HG02885 (cell line): ENCODE measurements around the gene ATN1.

ENCODE experiments used
- ATAC-seq: cut with Tn5 transposase; IDR thresholded peaks from one replicate; pipeline ENCODE4 v1.9.1; 2021; ENCODE audit warnings: mild to moderate bottlenecking; ENCODE audit not compliant: unreplicated experiment, poor library complexity

The ATN1 gene

GRCh38 chr12:6954316-6955107, 26.8 kb downstream of the ATN1 start:
- ATAC-seq: no peak

DNA sequence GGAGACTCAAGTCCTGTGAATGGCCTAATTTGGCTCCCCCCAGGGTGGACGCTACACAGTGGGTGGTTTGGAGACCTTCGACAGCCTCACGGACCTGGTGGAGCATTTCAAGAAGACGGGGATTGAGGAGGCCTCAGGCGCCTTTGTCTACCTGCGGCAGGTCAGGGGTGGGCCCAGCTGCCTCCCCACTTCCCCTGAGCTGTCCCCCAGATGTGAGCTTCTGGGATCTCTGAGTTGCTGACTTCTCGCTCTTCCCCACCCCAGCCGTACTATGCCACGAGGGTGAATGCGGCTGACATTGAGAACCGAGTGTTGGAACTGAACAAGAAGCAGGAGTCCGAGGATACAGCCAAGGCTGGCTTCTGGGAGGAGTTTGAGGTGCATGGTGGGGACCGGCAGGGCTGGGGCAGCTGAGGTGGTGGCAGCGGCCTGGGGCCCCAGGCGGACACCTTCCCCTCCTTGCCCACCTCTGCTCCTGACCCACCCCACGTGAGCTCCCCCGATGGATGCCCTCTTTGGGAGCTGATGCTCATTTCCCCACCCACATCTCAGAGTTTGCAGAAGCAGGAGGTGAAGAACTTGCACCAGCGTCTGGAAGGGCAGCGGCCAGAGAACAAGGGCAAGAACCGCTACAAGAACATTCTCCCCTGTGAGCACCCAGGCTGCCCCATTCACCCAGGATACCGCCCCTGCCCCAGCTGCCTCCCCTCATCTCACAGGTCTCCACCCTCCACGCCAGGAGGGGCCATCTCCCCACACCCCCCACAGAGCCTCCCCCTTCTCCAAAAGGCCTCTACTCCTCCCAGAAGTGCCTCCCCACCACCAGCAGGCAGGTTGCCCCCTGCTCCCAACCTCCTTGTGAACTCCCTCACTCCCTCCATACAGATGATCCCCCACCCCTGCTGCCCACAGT, 27.6 kb downstream of the ATN1 start:
- ATAC-seq: no peak

GRCh38 chr12:6956021-6956727, 28.4 kb downstream of the ATN1 start:
- ATAC-seq: no peak

DNA sequence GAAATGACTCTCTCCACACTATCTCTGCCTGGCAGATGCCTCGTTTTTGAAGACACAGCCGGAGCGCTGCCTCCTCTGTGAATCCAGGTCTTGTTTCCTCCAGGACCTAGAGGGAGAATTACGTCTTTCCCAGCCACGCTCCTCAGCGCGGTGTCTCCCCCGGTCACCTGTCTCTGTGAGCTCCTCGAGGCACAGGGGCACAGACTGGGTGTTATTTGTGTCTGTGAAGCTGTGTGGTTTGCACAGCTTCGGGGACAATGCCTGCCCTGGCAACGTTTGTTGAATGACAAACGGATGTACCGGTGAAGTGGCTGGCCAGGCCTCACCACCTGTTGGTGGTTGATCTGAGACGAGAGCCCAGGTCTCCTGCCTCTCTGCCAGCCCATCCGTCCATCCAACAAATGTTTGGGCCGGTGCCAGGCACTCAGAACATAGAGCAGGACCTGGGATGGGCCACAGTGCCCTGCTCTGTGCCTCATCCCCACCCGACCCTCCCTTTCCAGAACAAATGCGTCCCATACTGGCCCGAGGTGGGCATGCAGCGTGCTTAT, 29.5 kb downstream of the ATN1 start:
- no peak for ATAC-seq

GRCh38 chr12:6957741-6958608, 30.2 kb downstream of the ATN1 start:
- no peak for ATAC-seq

DNA sequence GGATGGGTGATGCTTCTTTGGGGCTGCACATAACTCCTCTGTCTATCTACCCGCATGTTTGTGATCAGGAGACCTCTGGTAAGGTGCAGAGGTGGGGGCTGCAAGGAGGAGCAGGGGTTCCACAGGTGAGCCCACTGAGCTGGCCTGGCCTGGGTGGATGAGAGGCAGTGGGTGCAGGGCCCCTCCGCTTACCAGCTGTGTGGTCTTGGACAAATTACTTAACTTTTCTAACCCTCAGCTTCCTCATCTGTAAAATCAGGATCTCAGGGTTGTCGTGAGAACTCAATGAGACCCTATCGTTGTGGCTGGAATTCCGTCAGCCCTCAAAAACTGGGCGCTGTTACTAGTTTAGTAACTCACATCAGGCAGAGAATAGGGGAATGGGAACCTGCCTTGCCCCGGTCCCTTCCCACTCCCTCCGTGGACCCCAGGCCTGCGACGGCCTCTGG, 30.9 kb downstream of the ATN1 start:
- ATAC-seq: no peak

GRCh38 chr12:6959058-6959804, 31.5 kb downstream of the ATN1 start:
- ATAC-seq: peak; percentile 50

DNA sequence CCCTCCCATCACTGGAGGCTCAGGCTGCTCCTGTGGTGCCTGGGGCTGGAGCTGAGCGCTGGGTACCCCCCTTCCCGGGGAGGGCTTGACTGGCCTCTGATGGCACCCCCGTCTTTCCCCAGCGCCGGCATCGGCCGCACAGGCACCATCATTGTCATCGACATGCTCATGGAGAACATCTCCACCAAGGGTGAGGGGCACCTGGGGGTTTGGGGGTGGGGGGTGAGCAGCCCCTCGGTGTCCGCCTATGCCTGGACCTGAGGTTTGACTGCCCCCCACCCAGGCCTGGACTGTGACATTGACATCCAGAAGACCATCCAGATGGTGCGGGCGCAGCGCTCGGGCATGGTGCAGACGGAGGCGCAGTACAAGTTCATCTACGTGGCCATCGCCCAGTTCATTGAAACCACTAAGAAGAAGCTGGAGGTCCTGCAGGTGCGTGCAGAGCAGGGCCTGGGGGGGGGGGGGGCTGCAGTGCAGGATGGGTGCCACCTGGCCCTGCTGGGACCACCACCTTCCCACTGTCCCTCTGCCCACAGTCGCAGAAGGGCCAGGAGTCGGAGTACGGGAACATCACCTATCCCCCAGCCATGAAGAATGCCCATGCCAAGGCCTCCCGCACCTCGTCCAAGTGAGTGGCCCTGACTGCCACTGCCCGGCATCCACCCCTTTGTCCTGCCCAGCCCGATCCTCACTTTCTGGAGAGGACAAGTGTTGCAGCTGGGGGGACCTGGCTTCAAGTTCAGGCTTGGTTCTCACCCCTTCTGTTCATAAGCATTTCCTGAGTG, 32.2 kb downstream of the ATN1 start:
- no peak for ATAC-seq

DNA sequence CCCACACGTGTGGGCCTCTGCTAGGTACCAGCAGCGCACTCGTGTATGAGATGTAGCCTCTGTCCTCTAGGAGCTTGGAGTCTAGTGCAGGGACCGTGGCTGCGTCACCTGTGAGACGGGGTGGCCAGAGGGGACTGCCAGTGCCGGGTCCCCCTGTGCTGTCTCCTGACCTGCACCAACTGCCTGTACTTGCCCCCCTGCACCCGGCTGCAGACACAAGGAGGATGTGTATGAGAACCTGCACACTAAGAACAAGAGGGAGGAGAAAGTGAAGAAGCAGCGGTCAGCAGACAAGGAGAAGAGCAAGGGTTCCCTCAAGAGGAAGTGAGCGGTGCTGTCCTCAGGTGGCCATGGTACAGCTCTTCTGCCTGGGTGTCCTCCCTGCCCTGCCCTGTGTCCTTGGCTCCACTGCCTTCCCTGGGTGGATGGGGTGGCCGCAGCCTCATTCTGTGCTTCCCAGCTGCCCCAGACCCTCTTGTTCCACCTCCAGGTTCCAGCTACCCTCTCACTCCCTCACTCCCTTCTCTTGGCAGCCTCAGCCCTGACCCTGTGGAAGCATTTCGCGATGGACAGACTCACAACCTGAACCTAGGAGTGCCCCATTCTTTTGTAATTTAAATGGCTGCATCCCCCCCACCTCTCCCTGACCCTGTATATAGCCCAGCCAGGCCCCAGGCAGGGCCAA, 33.0 kb downstream of the ATN1 start:
- ATAC-seq: no peak

GRCh38 chr12:6961278-6961694, 33.5 kb downstream of the ATN1 start:
- ATAC-seq: no peak

- ATAC-seq: no peak
Measured at GRCh38 chr12:6961695-6962284, 34.0 kb downstream of the ATN1 start.

GRCh38 chr12:6962285-6963015, 34.7 kb downstream of the ATN1 start:
- ATAC-seq: no peak

DNA sequence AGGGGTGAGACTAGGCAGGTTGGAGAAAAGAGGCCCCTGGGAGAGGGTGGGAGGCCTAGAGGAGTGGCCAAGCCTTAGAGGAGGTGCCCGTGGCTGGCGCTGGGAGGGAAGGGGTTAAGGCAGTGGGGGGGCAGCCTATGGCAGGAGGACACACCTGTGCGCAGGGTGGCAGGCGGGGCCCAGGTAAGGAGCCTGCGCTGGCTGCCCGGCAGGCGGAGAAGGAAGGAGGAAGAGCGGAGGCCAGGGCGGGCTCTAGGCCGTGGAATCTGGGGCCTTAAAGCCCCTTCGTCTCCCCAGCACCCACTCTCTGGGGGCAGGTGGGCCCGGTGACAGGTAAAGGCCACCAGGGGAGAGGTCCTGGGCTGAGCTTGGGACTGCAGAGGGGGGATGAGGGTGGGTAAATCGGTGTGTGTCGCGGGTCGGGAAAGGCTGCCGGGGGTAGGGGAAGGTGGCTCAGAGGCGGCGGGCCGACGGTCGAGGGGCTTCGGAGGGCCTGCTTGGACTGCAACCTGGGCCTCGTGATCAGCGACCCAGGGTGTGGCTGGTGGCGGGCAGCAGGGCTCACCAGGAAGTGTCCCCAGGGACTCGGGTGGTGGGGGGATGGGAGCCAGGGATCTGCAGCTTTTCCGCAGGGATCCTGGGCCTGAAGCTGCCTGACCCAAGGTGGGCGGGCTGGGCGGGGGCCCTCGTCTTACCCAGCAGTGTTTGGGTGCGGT, 35.4 kb downstream of the ATN1 start:
- ATAC-seq: no peak

GRCh38 chr12:6963791-6964413, 36.1 kb downstream of the ATN1 start:
- ATAC-seq: no peak

GRCh38 chr12:6964605-6965025, 36.9 kb downstream of the ATN1 start:
- no peak for ATAC-seq
